Measurements from ENCODE around the gene LDAH. TPM values are rescaled to one million over a fixed set of nuclear protein-coding genes. Genes with fewer than 3 reads are reported as not detected.

The LDAH gene
- total RNA-seq, 1 experiment from 2014 or later = not detected

GRCh38 chr2:20766213-20766612, 56.7 kb downstream of the LDAH start:
- Histone ChIP-seq H4K20me1 (ENCODE audit: low read length) (no peaks in the 10 kb centered on the region), H3K79me2 (ENCODE audit: low read length) (no peaks in the 10 kb centered on the region), H2AFZ (ENCODE audit: low read length) (no peak overlapping the region), H3K4me2 (ENCODE audit: low read length) (no peak overlapping the region), H3K27ac (ENCODE audit: low read length) (no peak overlapping the region), H3K9me2 (replicated peaks; ENCODE audit: low read length) (no peaks in the 10 kb centered on the region), H3K4me1 (ENCODE audit: insufficient read depth, low read length) (no peaks in the 10 kb centered on the region), H3K27me3 (ENCODE audit: low read length) (peaks cover 19% of the 10 kb centered on the region), H3K4me3 (ENCODE audit: low read length) (no peak overlapping the region), H3K36me3 (ENCODE audit: low read depth, low read length) (no peaks in the 10 kb centered on the region), H3K9me3 (ENCODE audit: low read length) (no peaks in the 10 kb centered on the region), H3K9ac (ENCODE audit: low read length) (no peak overlapping the region), H3F3A (ENCODE audit: low read length, unreplicated experiment) (no peaks in the 10 kb centered on the region)
- intact Hi-C loops (cut with micrococcal nuclease) = no loop called here
- no peak for DNase-seq
- TF ChIP-seq CTCF (conservative IDR thresholded peaks at IDR 0.05; ENCODE audit: low read depth, low read length) = no peak
- no peak for TF ChIP-seq EZH2phosphoT487 (IDR thresholded peaks at IDR 0.05; ENCODE audit: borderline replicate concordance, low read length)
- no peak for TF ChIP-seq EZH2 (IDR thresholded peaks at IDR 0.05; ENCODE audit: low read length, unreplicated experiment)
- no TSS peak for BruUV-seq (replicated peaks)
- CTCF ChIA-PET = no interaction called here
- no peak for ATAC-seq
- POLR2A ChIA-PET (ENCODE audit: unreplicated experiment) = no interaction called here

DNA sequence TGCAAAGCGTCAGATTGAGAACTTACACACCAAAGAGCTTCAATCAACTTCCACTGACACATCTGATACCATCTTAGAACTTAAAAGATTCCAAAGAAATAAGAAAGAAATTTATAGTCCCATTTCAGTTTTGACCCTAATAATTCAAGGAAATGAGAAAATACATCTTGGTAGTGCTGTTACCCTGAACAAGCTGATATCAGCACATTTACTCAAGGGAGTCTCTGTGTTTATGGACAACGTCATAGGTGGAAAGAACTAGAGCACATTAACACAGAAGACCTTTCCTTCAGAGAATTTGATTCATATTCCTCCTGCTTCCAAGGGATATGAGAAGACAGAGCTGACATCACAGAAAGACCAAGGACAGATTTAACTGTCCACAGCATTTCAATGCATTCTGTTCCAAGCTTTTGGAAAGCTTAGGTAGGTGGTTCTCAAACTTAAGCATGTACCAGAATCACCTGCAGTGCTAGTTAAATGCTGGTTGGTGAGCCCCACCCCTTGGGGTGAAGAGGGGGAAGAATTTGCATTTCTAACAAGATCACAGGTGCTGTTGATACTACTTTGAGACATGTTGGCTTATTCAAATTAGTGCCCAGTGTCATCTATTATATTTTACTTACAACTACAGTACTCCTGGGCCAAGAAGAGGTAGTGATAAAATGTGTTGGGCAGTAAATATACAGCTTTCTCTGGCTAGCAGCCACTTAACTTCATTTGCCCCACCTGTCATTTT, 59.8 kb downstream of the LDAH start:
- Histone ChIP-seq H3K4me3 (ENCODE audit: low read length) (no peak overlapping the region), H3K36me3 (ENCODE audit: low read depth, low read length) (no peaks in the 10 kb centered on the region), H3K4me1 (ENCODE audit: insufficient read depth, low read length) (no peaks in the 10 kb centered on the region), H3K27ac (ENCODE audit: low read length) (no peak overlapping the region), H2AFZ (ENCODE audit: low read length) (no peak overlapping the region), H3K79me2 (ENCODE audit: low read length) (no peaks in the 10 kb centered on the region), H3K27me3 (ENCODE audit: low read length) (peaks cover 5% of the 10 kb centered on the region; the same call in 1 of the 2 replicates), H3F3A (ENCODE audit: low read length, unreplicated experiment) (no peaks in the 10 kb centered on the region), H3K9me3 (ENCODE audit: low read length) (no peaks in the 10 kb centered on the region), H3K9ac (ENCODE audit: low read length) (no peak overlapping the region), H3K4me2 (ENCODE audit: low read length) (no peak overlapping the region), H3K9me2 (replicated peaks; ENCODE audit: low read length) (no peaks in the 10 kb centered on the region), H4K20me1 (ENCODE audit: low read length) (no peaks in the 10 kb centered on the region)
- ChIA-PET POLR2A (ENCODE audit: unreplicated experiment) (no interaction called here), CTCF (no interaction called here)
- DNase-seq = no peak
- ATAC-seq = no peak
- TF ChIP-seq CTCF (conservative IDR thresholded peaks at IDR 0.05; ENCODE audit: low read depth, low read length) (no peak), EZH2phosphoT487 (IDR thresholded peaks at IDR 0.05; ENCODE audit: borderline replicate concordance, low read length) (no peak), EZH2 (IDR thresholded peaks at IDR 0.05; ENCODE audit: low read length, unreplicated experiment) (no peak)
- intact Hi-C loops (cut with micrococcal nuclease) = no loop called here
- BruUV-seq (replicated peaks) = no TSS peak

DNA sequence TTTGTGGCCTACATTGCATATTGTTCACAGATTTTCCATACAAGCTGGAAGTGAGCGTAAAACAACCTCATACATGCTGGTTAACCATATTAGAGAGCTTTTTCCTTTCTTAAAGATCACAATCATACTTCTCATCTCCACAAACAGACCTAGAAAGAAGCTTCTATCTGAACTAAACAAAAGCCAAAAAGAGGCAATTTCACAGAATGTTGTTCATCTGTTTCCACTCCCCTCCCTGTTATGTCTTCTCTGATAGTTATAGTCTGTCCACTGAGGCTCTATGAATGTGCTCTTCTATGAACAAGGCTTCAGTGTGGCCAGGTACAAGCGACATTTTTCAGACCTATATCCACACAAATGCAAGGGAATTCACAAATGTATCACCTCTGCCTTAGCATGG, 63.4 kb downstream of the LDAH start:
- BruUV-seq (replicated peaks) = no TSS peak

More for the DNA sequence above, 63.4 kb downstream of the LDAH start:
- no peaks in the 10 kb centered on the region for H3K4me1 ChIP-seq (ENCODE audit: insufficient read depth, low read length)
- POLR2A ChIA-PET (ENCODE audit: unreplicated experiment) = no interaction called here
- DNase-seq = no peak
- no peak overlapping the region for H3K9ac ChIP-seq (ENCODE audit: low read length)
- no peaks in the 10 kb centered on the region for H4K20me1 ChIP-seq (ENCODE audit: low read length)
- intact Hi-C loops (cut with micrococcal nuclease) = no loop called here
- ATAC-seq = no peak
- H3K27me3 ChIP-seq (ENCODE audit: low read length) = peaks cover 14% of the 10 kb centered on the region
- TF ChIP-seq EZH2 (IDR thresholded peaks at IDR 0.05; ENCODE audit: low read length, unreplicated experiment) = no peak
- no peak overlapping the region for H3K4me2 ChIP-seq (ENCODE audit: low read length)
- no peak overlapping the region for H2AFZ ChIP-seq (ENCODE audit: low read length)
- H3K27ac ChIP-seq (ENCODE audit: low read length) = no peak overlapping the region
- no peaks in the 10 kb centered on the region for H3K9me3 ChIP-seq (ENCODE audit: low read length)
- CTCF ChIA-PET = interaction anchor here (0.7 kb wide), 1 partner anchor 11 kb away, joined by 3 read pairs; no protein-coding TSS in a partner anchor
- no peaks in the 10 kb centered on the region for H3K9me2 ChIP-seq (replicated peaks; ENCODE audit: low read length)
- no peaks in the 10 kb centered on the region for H3F3A ChIP-seq (ENCODE audit: low read length, unreplicated experiment)
- H3K79me2 ChIP-seq (ENCODE audit: low read length) = no peaks in the 10 kb centered on the region
- H3K4me3 ChIP-seq (ENCODE audit: low read length) = no peak overlapping the region
- H3K36me3 ChIP-seq (ENCODE audit: low read depth, low read length) = no peaks in the 10 kb centered on the region
